ENCODE results near the gene NDUFB3.
A peak's percentile ranks its signal among the peaks of the same experiment; 100 is the strongest.

Gene NDUFB3

DNA sequence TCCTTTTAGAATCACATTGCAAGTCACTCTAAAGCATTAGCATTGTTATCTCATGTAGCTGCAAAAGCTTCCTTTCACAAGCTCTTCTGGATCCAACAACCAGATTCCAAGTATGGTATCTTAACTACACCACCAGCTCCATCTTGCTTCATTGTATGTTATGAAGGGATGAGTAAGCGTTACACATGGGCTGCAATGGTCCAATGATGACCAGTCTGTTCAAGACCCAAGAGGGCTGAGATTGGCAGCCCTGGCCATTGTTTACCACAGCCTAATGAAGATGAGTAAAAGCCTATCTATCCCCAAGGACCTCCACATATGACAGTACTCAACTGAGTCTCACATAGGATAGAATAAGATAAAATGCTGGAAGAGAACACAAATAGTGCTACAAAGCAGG lies 50.5 kb downstream of the NDUFB3 start:
- TF ChIP-seq, protein P1, sequence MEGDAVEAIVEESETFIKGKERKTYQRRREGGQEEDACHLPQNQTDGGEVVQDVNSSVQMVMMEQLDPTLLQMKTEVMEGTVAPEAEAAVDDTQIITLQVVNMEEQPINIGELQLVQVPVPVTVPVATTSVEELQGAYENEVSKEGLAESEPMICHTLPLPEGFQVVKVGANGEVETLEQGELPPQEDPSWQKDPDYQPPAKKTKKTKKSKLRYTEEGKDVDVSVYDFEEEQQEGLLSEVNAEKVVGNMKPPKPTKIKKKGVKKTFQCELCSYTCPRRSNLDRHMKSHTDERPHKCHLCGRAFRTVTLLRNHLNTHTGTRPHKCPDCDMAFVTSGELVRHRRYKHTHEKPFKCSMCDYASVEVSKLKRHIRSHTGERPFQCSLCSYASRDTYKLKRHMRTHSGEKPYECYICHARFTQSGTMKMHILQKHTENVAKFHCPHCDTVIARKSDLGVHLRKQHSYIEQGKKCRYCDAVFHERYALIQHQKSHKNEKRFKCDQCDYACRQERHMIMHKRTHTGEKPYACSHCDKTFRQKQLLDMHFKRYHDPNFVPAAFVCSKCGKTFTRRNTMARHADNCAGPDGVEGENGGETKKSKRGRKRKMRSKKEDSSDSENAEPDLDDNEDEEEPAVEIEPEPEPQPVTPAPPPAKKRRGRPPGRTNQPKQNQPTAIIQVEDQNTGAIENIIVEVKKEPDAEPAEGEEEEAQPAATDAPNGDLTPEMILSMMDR (IDR thresholded peaks at IDR 0.05): no peak
- no peak for TF ChIP-seq ZFX (IDR thresholded peaks at IDR 0.05; ENCODE audit: borderline replicate concordance)
- no peak overlapping the region for H3K27ac ChIP-seq

DNA sequence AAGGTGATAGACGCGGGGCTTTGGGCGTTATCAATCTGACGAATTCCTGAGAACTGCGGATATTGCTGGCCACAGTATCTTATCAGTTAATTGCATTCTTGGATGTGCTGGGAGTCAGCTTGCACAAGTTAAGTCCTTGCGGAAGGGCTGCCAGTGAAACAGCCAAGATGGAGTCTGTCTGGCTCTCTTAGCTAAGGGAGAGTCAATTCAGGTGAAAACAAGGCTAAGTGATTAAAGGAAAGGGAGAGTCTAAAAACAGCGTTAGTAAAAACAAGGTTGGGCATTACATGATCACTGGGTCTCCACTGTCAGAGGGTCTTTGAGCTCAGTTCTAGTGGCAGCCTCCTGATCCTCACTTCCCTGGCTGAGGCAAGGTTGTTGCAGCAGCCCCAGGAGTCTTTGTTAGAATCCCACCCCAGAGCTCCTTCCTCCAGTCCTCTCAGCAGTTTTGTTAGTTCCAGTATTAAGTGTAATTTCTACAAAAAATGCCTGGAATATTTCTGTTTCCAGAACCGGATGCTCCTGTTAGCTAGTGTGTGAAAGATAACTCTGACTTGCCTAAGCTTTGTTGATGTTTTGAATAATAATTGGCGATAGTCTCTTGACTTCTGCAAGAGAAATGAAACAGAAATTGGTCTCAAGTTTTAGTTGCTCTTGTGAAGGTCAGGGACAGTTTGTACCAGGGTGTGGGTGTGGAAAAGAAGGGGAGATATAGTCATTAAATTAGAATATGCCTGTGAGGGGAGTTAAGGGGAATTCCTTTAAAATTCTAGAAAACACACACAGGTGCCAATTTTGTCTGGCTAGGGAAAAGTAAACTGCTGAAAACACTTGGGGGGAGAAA lies 54.7 kb downstream of the NDUFB3 start:
- no peak overlapping the region for H3K27ac ChIP-seq
- no peak for TF ChIP-seq ZFX (IDR thresholded peaks at IDR 0.05; ENCODE audit: borderline replicate concordance)
- TF ChIP-seq, protein P1 (IDR thresholded peaks at IDR 0.05): no peak

DNA sequence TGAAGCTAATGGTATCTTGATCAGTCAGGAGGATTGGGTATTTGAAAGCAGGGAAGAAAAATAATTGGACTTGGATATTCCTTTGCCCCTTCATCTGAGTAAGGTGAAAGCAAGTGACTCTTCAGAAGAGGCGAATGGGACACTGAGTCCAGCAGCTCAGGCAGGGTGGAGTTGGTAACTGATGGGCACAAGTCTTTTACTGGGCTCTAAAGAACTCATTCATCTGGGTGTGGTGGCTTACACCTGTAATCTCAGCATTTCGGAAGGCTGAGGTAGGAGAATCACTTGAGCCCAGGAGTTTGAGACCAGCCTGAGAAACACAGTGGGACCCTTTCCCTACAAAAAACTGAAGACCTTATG lies 55.3 kb downstream of the NDUFB3 start:
- H3K27ac ChIP-seq: no peak overlapping the region
- no peak for TF ChIP-seq ZFX (IDR thresholded peaks at IDR 0.05; ENCODE audit: borderline replicate concordance)
- TF ChIP-seq, protein P1 (IDR thresholded peaks at IDR 0.05): no peak

GRCh38 chr2:201127570-201127969 lies 55.8 kb downstream of the NDUFB3 start:
- TF ChIP-seq, protein P1 (IDR thresholded peaks at IDR 0.05): no peak
- TF ChIP-seq ZFX (IDR thresholded peaks at IDR 0.05; ENCODE audit: borderline replicate concordance): no peak
- no peak overlapping the region for H3K27ac ChIP-seq

GRCh38 chr2:201128033-201128432 lies 56.2 kb downstream of the NDUFB3 start:
- H3K27ac ChIP-seq: no peak overlapping the region
- TF ChIP-seq, protein P1 (IDR thresholded peaks at IDR 0.05): no peak
- TF ChIP-seq ZFX (IDR thresholded peaks at IDR 0.05; ENCODE audit: borderline replicate concordance): no peak

DNA sequence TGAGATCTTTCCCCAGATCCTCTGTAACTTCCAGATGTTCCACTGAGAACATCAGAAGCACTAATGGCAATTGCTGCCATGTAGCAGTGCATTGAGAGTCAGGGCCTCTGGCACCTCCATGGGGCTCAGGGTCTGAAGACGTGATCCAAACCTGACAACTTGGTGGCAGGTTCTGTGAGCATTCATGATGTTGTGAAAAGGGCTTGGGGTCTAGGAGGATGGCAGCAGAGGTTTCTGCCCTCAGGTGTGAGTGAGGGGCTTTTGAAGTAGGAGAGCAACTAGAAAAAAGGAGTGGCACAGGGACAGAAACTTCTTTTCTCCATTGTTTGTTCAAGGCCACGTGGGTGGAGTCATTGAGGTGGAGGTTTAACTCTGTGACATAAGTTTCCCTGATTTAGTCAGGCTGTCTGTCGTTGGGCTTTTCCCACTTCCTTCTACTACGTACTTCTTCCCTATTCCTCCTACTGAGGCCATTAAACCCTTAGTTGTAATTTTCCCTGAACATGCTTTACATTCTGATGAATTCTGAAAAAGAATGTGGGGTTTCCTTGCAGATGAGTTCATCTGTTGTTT lies 57.2 kb downstream of the NDUFB3 start:
- 0 out of 2 replicates have a peak overlapping the region, but pooled peaks have one; percentile 3 for H3K27ac ChIP-seq
- TF ChIP-seq, protein P1 (IDR thresholded peaks at IDR 0.05): no peak
- TF ChIP-seq ZFX (IDR thresholded peaks at IDR 0.05; ENCODE audit: borderline replicate concordance): no peak

DNA sequence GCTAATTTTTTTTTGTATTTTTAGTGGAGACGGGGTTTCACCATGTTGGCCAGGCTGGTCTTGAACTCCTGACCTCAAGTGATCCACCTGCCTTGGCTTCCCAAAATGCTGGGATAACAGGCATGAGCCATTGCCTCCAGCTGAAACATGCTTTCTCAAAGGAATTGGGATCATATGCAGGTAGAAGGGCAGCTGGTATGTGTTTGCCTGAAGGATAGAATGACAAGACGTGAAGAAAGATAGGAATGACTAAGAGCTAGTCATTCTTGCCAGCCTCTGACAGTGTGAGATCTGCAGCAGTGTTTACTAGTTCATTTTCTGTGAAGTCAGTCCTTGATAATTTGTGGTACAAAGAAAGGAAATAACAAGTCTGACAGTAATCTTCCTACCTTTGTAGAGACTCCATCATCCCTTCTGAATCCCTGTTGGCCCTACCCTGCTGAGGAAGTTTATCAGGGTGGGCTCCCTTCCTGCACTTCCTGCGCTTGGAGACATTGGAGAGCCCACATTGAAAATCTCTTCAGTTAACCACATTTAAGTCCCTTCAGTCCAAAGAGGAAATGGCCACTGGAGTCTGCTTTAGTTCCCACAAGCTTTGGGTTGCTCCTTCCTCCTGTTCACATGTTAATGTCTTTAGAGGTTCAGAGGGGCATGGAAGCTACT lies 58.9 kb downstream of the NDUFB3 start:
- no peak overlapping the region for H3K27ac ChIP-seq

More for the DNA sequence above, 58.9 kb downstream of the NDUFB3 start:
- TF ChIP-seq, protein P1 (IDR thresholded peaks at IDR 0.05): no peak
- no peak for TF ChIP-seq ZFX (IDR thresholded peaks at IDR 0.05; ENCODE audit: borderline replicate concordance)
